Thoracic aorta (tissue), 2 donors: ENCODE data around the gene TNF. TPM values are rescaled to one million over a fixed set of nuclear protein-coding genes. Genes with fewer than 3 reads are reported as not detected.

Source experiments
- ATAC-seq: fragments of 150-250 bp; one replicate; pipeline ENCODE4 v1.8.0; 2017; ENCODE audit warnings: low read depth; ENCODE audit not compliant: insufficient number of reproducible peaks, low FRiP score
- DNase-seq: peaks from one replicate; pipeline ENCODE4 v3.0.0-alpha.2; 2020; ENCODE audit warnings: low spot score
- H3K27ac ChIP-seq, 2 donors: fragments of 200-600 bp; sonication (generic); 1 replicate in 1 of 2; 2 replicates in 1 of 2; pipeline ENCODE4 v1.5.1; 2016; ENCODE audit warnings: mild to moderate bottlenecking in 2 of 2, moderate library complexity in 2 of 2
- H3K27me3 ChIP-seq: fragments of 200-600 bp; sonication (generic); replicated peaks from 2 replicates; pipeline ENCODE4 v1.6.0; 2016; ENCODE audit warnings: mild to moderate bottlenecking; ENCODE audit not compliant: insufficient read depth
- H3K36me3 ChIP-seq: fragments of 200-600 bp; sonication (generic); one replicate; pipeline ENCODE4 v1.5.1; 2016
- H3K4me1 ChIP-seq, 2 donors: fragments of 200-600 bp; sonication (generic); 1 replicate in 1 of 2; 2 replicates in 1 of 2; pipeline versions ENCODE4 v1.5.1 to v1.6.0; 2016; ENCODE audit warnings: low read depth in 2 of 2, mild to moderate bottlenecking in 1 of 2; ENCODE audit not compliant: control insufficient read depth in 1 of 2
- H3K4me3 ChIP-seq: fragments of 200-600 bp; sonication (generic); 2 replicates; pipeline ENCODE4 v1.5.1; 2016; ENCODE audit warnings: mild to moderate bottlenecking
- H3K9me3 ChIP-seq: fragments of 200-600 bp; sonication (generic); 2 replicates; pipeline ENCODE4 v1.5.1; 2016
- total RNA-seq, 2 donors: library from RNA; depleted of rRNA; stranded (reverse); fragments of >200 nt; gene quantifications; one replicate each; pipeline versions ENCODE4 v1.1.0 to v1.2.3, GENCODE V29; 2016
- TF ChIP-seq, protein P1 (sequence below): fragments of 200-600 bp; sonication (generic); IDR thresholded peaks from one replicate; pipeline ENCODE4 v1.5.1; 2019; ENCODE audit warnings: antibody characterized with exemption

TNF gene
- total RNA-seq, 2 donors from 2014 or later: 0.71 to 3.2 TPM

DNA sequence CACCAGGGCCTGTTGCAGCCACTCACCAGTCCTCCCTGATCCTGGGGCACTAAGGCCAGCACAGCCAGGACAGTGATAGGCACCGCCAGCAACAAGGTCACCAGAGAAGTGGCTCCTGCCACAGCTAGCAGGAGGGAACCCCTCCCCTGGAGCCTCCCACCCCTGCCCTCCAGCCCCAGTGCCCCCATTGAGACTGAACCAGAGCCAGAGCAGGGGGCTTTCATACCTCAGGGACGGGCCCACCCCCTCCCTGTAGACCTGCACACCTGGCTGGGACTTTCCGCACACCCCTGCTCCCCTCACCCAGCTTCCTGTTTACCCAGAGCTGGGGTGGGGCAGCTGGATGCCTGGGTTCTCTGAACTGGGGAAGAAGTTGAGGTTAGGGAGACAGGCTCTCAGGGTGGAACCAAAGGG is 6.9 kb downstream of the TNF start, which contains the start of gene LTB:
LTB (minus strand) TSS at position 195 of the 414 bp plus-strand sequence; CDS start at position 188, 7 bp downstream.
- DNase-seq (no peak), ATAC-seq (no peak)
- H3K4me3 ChIP-seq: peak within 1 kb of the TSS; percentile 94
- peak within 1 kb of the TSS; percentile 70 to 76 for H3K27ac ChIP-seq
- TF ChIP-seq, protein P1, sequence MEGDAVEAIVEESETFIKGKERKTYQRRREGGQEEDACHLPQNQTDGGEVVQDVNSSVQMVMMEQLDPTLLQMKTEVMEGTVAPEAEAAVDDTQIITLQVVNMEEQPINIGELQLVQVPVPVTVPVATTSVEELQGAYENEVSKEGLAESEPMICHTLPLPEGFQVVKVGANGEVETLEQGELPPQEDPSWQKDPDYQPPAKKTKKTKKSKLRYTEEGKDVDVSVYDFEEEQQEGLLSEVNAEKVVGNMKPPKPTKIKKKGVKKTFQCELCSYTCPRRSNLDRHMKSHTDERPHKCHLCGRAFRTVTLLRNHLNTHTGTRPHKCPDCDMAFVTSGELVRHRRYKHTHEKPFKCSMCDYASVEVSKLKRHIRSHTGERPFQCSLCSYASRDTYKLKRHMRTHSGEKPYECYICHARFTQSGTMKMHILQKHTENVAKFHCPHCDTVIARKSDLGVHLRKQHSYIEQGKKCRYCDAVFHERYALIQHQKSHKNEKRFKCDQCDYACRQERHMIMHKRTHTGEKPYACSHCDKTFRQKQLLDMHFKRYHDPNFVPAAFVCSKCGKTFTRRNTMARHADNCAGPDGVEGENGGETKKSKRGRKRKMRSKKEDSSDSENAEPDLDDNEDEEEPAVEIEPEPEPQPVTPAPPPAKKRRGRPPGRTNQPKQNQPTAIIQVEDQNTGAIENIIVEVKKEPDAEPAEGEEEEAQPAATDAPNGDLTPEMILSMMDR: no peak
- H3K4me1 ChIP-seq: peaks cover 8 to 17% of the 10 kb centered on the region in 2 donors
- no peaks in the 10 kb centered on the region for H3K27me3 ChIP-seq
- H3K9me3 ChIP-seq: no peaks in the 10 kb centered on the region
- no peaks in the 10 kb centered on the region for H3K36me3 ChIP-seq

DNA sequence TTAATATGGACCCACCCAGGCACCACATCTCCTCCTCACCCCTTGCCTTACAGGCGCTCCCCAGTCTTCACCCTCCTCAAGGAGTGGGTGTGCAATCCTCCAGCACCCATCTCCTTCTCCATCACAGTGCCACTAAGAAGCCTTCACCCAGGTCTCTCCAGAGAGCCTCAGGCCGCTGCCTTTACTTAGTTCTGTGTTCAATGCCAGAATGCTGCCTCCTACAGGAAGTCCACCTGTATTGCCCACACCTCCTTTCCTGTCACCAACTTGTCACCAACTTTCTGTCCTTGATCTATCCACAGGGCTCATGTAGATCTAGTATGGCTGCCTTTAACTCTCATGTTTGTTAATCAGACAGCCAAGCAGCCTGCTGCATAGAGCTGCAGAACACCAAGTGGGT is 10.1 kb downstream of the TNF start:
- no peak for DNase-seq
- TF ChIP-seq, protein P1: no peak
- Histone ChIP-seq H3K27me3 (no peaks in the 10 kb centered on the region), H3K27ac (no peak overlapping the region), H3K36me3 (no peaks in the 10 kb centered on the region), H3K4me3 (no peak overlapping the region), H3K9me3 (no peaks in the 10 kb centered on the region), H3K4me1 (peaks cover 7 to 15% of the 10 kb centered on the region in 2 donors)
- ATAC-seq: no peak

DNA sequence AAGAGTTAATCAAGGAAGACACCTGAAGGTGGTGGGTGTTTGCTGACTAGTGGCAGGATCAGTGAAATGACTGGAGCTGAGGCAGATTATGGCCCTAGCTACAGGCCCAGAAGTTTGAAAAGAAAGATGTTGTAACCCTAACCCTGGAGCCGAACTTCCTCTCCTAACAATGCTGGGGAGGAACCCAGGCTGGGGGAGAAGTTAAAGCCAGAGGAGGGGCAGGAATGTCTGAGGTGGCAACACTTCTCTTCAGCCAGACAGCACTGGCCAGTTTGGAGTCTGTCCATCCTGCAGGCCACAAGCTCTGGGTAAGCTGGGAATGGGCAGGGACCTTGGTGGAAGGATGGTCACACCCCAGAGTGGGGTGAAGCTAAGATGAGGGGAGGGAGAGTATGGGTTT is 10.6 kb downstream of the TNF start, which contains the start of gene LST1:
LST1 (plus strand) TSS at position 270 of the 400 bp plus-strand sequence. CDS start 1,023 bp downstream, outside the sequence.
- H3K4me3 ChIP-seq: peak within 1 kb of the TSS; percentile 25
- ATAC-seq (no peak), DNase-seq (no peak)
- H3K27ac ChIP-seq: peak within 1 kb of the TSS in 1 of 2 donors; percentile 19
- H3K4me1 ChIP-seq: peaks cover 5 to 11% of the 10 kb centered on the region in 2 donors
- no peaks in the 10 kb centered on the region for H3K27me3 ChIP-seq
- H3K36me3 ChIP-seq: no peaks in the 10 kb centered on the region
- TF ChIP-seq, protein P1: no peak
- H3K9me3 ChIP-seq: no peaks in the 10 kb centered on the region

DNA sequence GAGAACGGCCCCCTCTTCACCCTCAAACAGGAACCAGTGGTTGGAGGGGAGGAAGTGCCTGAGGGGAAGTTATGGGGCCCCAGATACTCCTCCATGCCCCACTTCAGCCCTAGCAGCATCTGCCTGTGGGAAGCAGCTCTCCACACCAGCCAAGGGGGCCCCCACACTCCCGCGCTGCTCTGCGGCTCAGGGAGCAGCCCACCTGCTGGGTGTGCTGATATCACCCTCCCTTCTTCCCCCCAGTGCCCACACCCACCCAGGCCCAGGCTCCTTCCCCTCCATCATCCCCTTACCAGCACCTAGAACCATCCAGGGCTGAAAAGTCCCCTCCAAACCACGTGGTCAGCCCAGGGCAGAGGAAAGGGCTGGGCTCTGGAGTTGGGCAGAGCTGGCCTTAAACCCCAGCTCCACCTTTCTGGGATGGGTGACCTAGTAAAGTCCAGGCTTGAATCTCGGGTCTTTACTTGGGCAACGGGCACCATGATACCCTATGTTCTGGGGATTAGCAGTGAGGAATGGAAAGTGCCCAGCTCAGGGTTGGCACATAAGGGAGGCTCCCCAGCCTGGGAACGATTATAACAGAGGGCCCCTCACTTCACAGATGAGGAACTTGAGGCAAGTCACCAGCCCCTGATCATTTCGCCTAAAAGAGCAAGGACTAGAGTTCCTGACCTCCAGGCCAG is 11.4 kb downstream of the TNF start:
- H3K27ac ChIP-seq: peak overlapping the region in 1 of 2 donors; percentile 19
- ATAC-seq (no peak), DNase-seq (no peak)
- H3K4me3 ChIP-seq: peak overlapping the region; percentile 25
- H3K9me3 ChIP-seq: no peaks in the 10 kb centered on the region
- TF ChIP-seq, protein P1: no peak
- no peaks in the 10 kb centered on the region for H3K27me3 ChIP-seq
- no peaks in the 10 kb centered on the region for H3K36me3 ChIP-seq
- H3K4me1 ChIP-seq: peaks cover 5 to 8% of the 10 kb centered on the region in 2 donors

DNA sequence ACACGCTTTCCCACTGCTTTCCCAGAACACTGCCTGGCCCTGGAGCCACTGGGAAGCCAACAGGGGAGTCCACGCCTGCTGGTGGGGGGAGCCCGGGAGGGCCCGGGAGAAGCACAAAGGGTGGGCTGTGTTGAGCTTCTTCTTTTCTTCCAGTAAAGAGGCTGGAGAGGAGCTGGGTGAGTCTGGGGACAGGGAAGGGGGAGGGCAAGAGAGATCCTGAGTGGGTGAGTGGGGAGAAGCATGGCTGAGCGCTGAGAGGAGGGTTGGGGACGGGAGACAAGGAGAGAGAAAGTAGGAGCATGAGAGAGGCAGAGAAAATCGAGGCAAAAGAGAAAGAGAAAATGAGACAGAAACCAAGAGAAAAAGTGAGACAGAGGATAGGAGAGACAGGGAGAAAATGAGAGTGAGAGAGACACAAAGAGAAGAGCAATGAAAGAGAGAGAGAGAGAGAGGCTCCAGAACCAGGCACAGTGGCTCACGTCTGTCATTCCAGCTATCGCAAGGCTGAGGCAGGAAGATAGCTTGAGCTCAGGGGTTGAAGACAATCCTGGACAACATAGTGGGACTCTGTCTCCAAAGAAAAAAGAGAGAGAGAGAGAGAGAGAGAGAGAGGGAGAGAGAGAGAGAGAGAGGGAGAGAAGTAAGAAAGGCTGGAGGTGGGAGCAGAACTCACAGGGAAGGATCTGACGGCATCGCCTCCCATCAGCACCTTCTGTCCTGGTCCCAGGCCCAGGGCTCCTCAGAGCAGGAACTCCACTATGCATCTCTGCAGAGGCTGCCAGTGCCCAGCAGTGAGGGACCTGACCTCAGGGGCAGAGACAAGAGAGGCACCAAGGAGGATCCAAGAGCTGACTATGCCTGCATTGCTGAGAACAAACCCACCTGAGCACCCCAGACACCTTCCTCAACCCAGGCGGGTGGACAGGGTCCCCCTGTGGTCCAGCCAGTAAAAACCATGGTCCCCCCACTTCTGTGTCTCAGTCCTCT is 12.7 kb downstream of the TNF start:
- DNase-seq (no peak), ATAC-seq (no peak)
- H3K4me1 ChIP-seq: peaks cover 0 to 5% of the 10 kb centered on the region in 2 donors
- TF ChIP-seq, protein P1: no peak
- no peak overlapping the region for H3K27ac ChIP-seq
- H3K36me3 ChIP-seq: no peaks in the 10 kb centered on the region
- no peaks in the 10 kb centered on the region for H3K27me3 ChIP-seq
- peak overlapping the region; percentile 25 for H3K4me3 ChIP-seq
- no peaks in the 10 kb centered on the region for H3K9me3 ChIP-seq
